Activated naive CD4-positive, alpha-beta T cell treated with anti-CD3 and anti-CD28 coated beads, Interleukin-2, amount 50 U/mL, for 72 hours (primary cell): ENCODE results near the gene NIP7. TPM values are rescaled to one million over a fixed set of nuclear protein-coding genes. Genes with fewer than 3 reads are reported as not detected.

Experiments used
- ATAC-seq, 2 donors: fragments of 150-1000 bp; cut with Tn5 transposase; 2 replicates each; pipeline ENCODE4 v1.10.0; 2021; ENCODE audit warnings: mild to moderate bottlenecking in 2 of 2, moderate library complexity in 2 of 2
- DNase-seq, 2 donors: peaks; one replicate each; pipeline ENCODE4 v3.0.0; 2021 to 2022; ENCODE audit warnings: low spot score in 2 of 2
- H3K27ac Mint-ChIP-seq, 2 donors: one replicate each; pipeline ENCODE4 v1.8.0; 2022; ENCODE audit warnings: mild to moderate bottlenecking in 2 of 2, mixed read lengths in 2 of 2
- H3K36me3 Mint-ChIP-seq, 2 donors: one replicate each; pipeline ENCODE4 v1.8.0; 2022; ENCODE audit warnings: mixed read lengths in 2 of 2
- H3K9me3 Mint-ChIP-seq, 2 donors: one replicate each; pipeline ENCODE4 v1.8.0; 2022; ENCODE audit warnings: mixed read lengths in 2 of 2
- total RNA-seq, 2 donors: library from RNA; stranded (reverse); gene quantifications; one replicate each; pipeline ENCODE4 v1.2.3, GENCODE V29; 2022

NIP7 gene
- total RNA-seq, 2 donors from 2014 or later = 35.8 to 44.7 TPM

GRCh38 chr16:69314534-69314933 is 25.0 kb upstream of the NIP7 start:
- Mint-ChIP-seq H3K9me3 (no peaks in the 10 kb centered on the region), H3K36me3 (peaks cover 10 to 11% of the 10 kb centered on the region in 2 donors), H3K27ac (no peak overlapping the region)
- ATAC-seq (no peak), DNase-seq (peak in 1 of 2 donors; percentile 30)

GRCh38 chr16:69315486-69316311 is 23.9 kb upstream of the NIP7 start:
- DNase-seq (peak in 1 of 2 donors; percentile 44), ATAC-seq (no peak)
- Mint-ChIP-seq H3K9me3 (no peaks in the 10 kb centered on the region), H3K27ac (peak overlapping the region in 1 of 2 donors; percentile 78), H3K36me3 (peaks cover 13% of the 10 kb centered on the region in 2 donors)

- ATAC-seq = no peak
- H3K9me3 Mint-ChIP-seq = no peaks in the 10 kb centered on the region
- peak overlapping the region; percentile 50 to 78 for H3K27ac Mint-ChIP-seq
- peaks cover 12 to 13% of the 10 kb centered on the region in 2 donors for H3K36me3 Mint-ChIP-seq
- peak in 1 of 2 donors; percentile 44 for DNase-seq
These were observed 23.0 kb upstream of the NIP7 start for GRCh38 chr16:69316595-69317034.

- H3K27ac Mint-ChIP-seq = peak overlapping the region in 1 of 2 donors; percentile 59
- H3K9me3 Mint-ChIP-seq = no peaks in the 10 kb centered on the region
- H3K36me3 Mint-ChIP-seq = peaks cover 6% of the 10 kb centered on the region in 2 donors
- no peak for ATAC-seq
- DNase-seq = peak in 1 of 2 donors; percentile 53
These were observed 21.2 kb upstream of the NIP7 start for GRCh38 chr16:69318177-69318910.

GRCh38 chr16:69318911-69319289 is 20.7 kb upstream of the NIP7 start:
- Mint-ChIP-seq H3K27ac (peak overlapping the region in 1 of 2 donors; percentile 59), H3K9me3 (no peaks in the 10 kb centered on the region), H3K36me3 (peaks cover 6% of the 10 kb centered on the region in 2 donors)
- ATAC-seq (peak in 1 of 2 donors; percentile 7), DNase-seq (peak in 1 of 2 donors; percentile 42)

GRCh38 chr16:69319381-69319780 is 20.2 kb upstream of the NIP7 start:
- H3K27ac Mint-ChIP-seq = peak overlapping the region; percentile 59 to 70
- peaks cover 6% of the 10 kb centered on the region in 2 donors for H3K36me3 Mint-ChIP-seq

GRCh38 chr16:69319826-69320739 is 19.5 kb upstream of the NIP7 start:
- DNase-seq (peak in 1 of 2 donors; percentile 52), ATAC-seq (no peak)
- Mint-ChIP-seq H3K9me3 (no peaks in the 10 kb centered on the region), H3K27ac (peak overlapping the region; percentile 59 to 70), H3K36me3 (peaks cover 6% of the 10 kb centered on the region in 2 donors)

More at GRCh38 chr16:69319381-69319780, 20.2 kb upstream of the NIP7 start:
- peak in 1 of 2 donors; percentile 7 for ATAC-seq
- peak in 1 of 2 donors; percentile 48 for DNase-seq
- H3K9me3 Mint-ChIP-seq = no peaks in the 10 kb centered on the region

GRCh38 chr16:69320740-69321073 is 18.9 kb upstream of the NIP7 start:
- ATAC-seq (no peak), DNase-seq (peak in 1 of 2 donors; percentile 39)
- Mint-ChIP-seq H3K27ac (peak overlapping the region; percentile 0 to 79), H3K9me3 (no peaks in the 10 kb centered on the region), H3K36me3 (peaks cover 6 to 8% of the 10 kb centered on the region in 2 donors)

GRCh38 chr16:69321080-69321479 is 18.5 kb upstream of the NIP7 start:
- ATAC-seq = no peak
- H3K9me3 Mint-ChIP-seq = no peaks in the 10 kb centered on the region
- DNase-seq = peak in 1 of 2 donors; percentile 43
- peak overlapping the region; percentile 0 to 70 for H3K27ac Mint-ChIP-seq
- H3K36me3 Mint-ChIP-seq = peaks cover 6 to 12% of the 10 kb centered on the region in 2 donors

GRCh38 chr16:69322343-69322742 is 17.2 kb upstream of the NIP7 start:
- peaks cover 12 to 23% of the 10 kb centered on the region in 2 donors for H3K36me3 Mint-ChIP-seq
- ATAC-seq = no peak
- DNase-seq = peak in 1 of 2 donors; percentile 41
- no peaks in the 10 kb centered on the region for H3K9me3 Mint-ChIP-seq
- H3K27ac Mint-ChIP-seq = peak overlapping the region in 1 of 2 donors; percentile 90

GRCh38 chr16:69323415-69323814 is 16.2 kb upstream of the NIP7 start:
- Mint-ChIP-seq H3K9me3 (no peaks in the 10 kb centered on the region), H3K36me3 (peaks cover 14 to 26% of the 10 kb centered on the region in 2 donors), H3K27ac (peak overlapping the region; percentile 22 to 55)
- DNase-seq (peak in 1 of 2 donors; percentile 49), ATAC-seq (no peak)

GRCh38 chr16:69324013-69324531 is 15.5 kb upstream of the NIP7 start:
- no peaks in the 10 kb centered on the region for H3K9me3 Mint-ChIP-seq
- H3K36me3 Mint-ChIP-seq = peaks cover 21 to 32% of the 10 kb centered on the region in 2 donors
- H3K27ac Mint-ChIP-seq = peak overlapping the region in 1 of 2 donors; percentile 86
- DNase-seq (peak in 1 of 2 donors; percentile 52), ATAC-seq (no peak)

GRCh38 chr16:69324585-69325253 is 14.9 kb upstream of the NIP7 start:
- ATAC-seq (no peak), DNase-seq (peak in 1 of 2 donors; percentile 39)
- H3K9me3 Mint-ChIP-seq = no peaks in the 10 kb centered on the region
- peaks cover 22 to 27% of the 10 kb centered on the region in 2 donors for H3K36me3 Mint-ChIP-seq
- peak overlapping the region in 1 of 2 donors; percentile 86 for H3K27ac Mint-ChIP-seq

- H3K36me3 Mint-ChIP-seq = peaks cover 23 to 27% of the 10 kb centered on the region in 2 donors
- H3K27ac Mint-ChIP-seq = peak overlapping the region in 1 of 2 donors; percentile 72
- H3K9me3 Mint-ChIP-seq = no peaks in the 10 kb centered on the region
- no peak for ATAC-seq
- no peak for DNase-seq
These were observed 13.8 kb upstream of the NIP7 start for GRCh38 chr16:69325784-69326171.

- H3K27ac Mint-ChIP-seq = peak overlapping the region; percentile 54 to 77
- ATAC-seq (no peak), DNase-seq (no peak)
- H3K36me3 Mint-ChIP-seq = peaks cover 23 to 27% of the 10 kb centered on the region in 2 donors
- H3K9me3 Mint-ChIP-seq = no peaks in the 10 kb centered on the region
These were observed 13.2 kb upstream of the NIP7 start for GRCh38 chr16:69326172-69326873.
